Natural killer cell (primary cell): Measurements from ENCODE around the gene TACR3. TPM values are rescaled to one million over a fixed set of nuclear protein-coding genes. Genes with fewer than 3 reads are reported as not detected.
"Not testable (repeated sequence)": the region's sequence is repeated elsewhere in the genome, so short reads cannot be mapped to it uniquely, and the experiment has no call there.

ENCODE experiments used
- ATAC-seq, 3 donors: fragments of 150-1000 bp in 2 of 3; fragments of 200-7000 bp in 1 of 3; cut with Tn5 transposase; 1 replicate in 1 of 3; 2 replicates in 2 of 3; pipeline ENCODE4 v1.10.0; 2021; ENCODE audit warnings: mild to moderate bottlenecking in 2 of 3, moderate library complexity in 2 of 3
- DNase-seq, 2 donors: peaks; one replicate each; pipeline versions ENCODE4 v3.0.0 to v3.0.0-alpha.2; 2013 to 2021; ENCODE audit warnings: mixed read lengths in 1 of 2
- H3K27ac ChIP-seq: one replicate; pipeline ENCODE4 v1.5.1; 2013; ENCODE audit warnings: mild to moderate bottlenecking, low read length
- H3K27me3 ChIP-seq: one replicate; pipeline ENCODE4 v1.6.1; 2013; ENCODE audit warnings: low read length; ENCODE audit not compliant: control insufficient read depth, insufficient read depth
- H3K36me3 ChIP-seq: one replicate; pipeline ENCODE4 v1.6.1; 2013; ENCODE audit warnings: low read length; ENCODE audit not compliant: control insufficient read depth, insufficient read depth
- H3K4me1 ChIP-seq: one replicate; pipeline ENCODE4 v1.6.1; 2013; ENCODE audit warnings: low read length; ENCODE audit not compliant: control insufficient read depth, insufficient read depth
- H3K4me3 ChIP-seq: one replicate; pipeline ENCODE4 v1.5.1; 2013; ENCODE audit warnings: low read length
- H3K9me3 ChIP-seq: one replicate; pipeline ENCODE4 v1.6.1; 2013; ENCODE audit warnings: low read length; ENCODE audit not compliant: control insufficient read depth, insufficient read depth
- H3K27ac Mint-ChIP-seq, 2 donors: one replicate each; pipeline ENCODE4 v1.8.0; 2022; ENCODE audit warnings: mild to moderate bottlenecking in 2 of 2, mixed read lengths in 2 of 2, moderate library complexity in 1 of 2
- H3K27me3 Mint-ChIP-seq, 2 donors: one replicate each; pipeline ENCODE4 v1.8.0; 2022; ENCODE audit warnings: low read depth in 2 of 2, mixed read lengths in 2 of 2
- H3K36me3 Mint-ChIP-seq: one replicate; pipeline ENCODE4 v1.8.0; 2022; ENCODE audit warnings: mixed read lengths
- H3K4me1 Mint-ChIP-seq, 2 donors: one replicate each; pipeline ENCODE4 v1.8.0; 2022; ENCODE audit warnings: mixed read lengths in 2 of 2
- H3K4me3 Mint-ChIP-seq: one replicate; pipeline ENCODE4 v1.8.0; 2022; ENCODE audit warnings: mild to moderate bottlenecking, moderate library complexity, mixed read lengths
- H3K9me3 Mint-ChIP-seq, 2 donors: one replicate each; pipeline ENCODE4 v1.8.0; 2022; ENCODE audit warnings: mixed read lengths in 2 of 2
- WGBS: methylation state at CpG from one replicate; pipeline ENCODE4 v1.1.7; 2013; ENCODE audit warnings: missing lambda C conversion rate; ENCODE audit not compliant: insufficient coverage; 5-methylcytosine and 5-hydroxymethylcytosine counted together
- intact Hi-C: fragments of 100-400 bp; cut with micrococcal nuclease; formaldehyde crosslinking; loops from one replicate; pipeline ENCODE4 v1.14.2; 2022
- total RNA-seq, 4 donors: library from RNA; stranded (reverse); fragments of 120-200 nt in 1 of 4; gene quantifications; one replicate each; pipeline versions ENCODE4 v1.2.3 to v1.2.4, GENCODE V29; 2013 to 2022
- TF ChIP-seq, protein P1 (sequence below): fragments of 200-600 bp; IDR thresholded peaks from one replicate; pipeline ENCODE4 v1.8.0; 2022; ENCODE audit warnings: antibody characterized with exemption

Gene TACR3
- total RNA-seq, 3 donors from 2014 or later (not counting 1 experiment from before 2014, with no cell fraction given) = not detected

DNA sequence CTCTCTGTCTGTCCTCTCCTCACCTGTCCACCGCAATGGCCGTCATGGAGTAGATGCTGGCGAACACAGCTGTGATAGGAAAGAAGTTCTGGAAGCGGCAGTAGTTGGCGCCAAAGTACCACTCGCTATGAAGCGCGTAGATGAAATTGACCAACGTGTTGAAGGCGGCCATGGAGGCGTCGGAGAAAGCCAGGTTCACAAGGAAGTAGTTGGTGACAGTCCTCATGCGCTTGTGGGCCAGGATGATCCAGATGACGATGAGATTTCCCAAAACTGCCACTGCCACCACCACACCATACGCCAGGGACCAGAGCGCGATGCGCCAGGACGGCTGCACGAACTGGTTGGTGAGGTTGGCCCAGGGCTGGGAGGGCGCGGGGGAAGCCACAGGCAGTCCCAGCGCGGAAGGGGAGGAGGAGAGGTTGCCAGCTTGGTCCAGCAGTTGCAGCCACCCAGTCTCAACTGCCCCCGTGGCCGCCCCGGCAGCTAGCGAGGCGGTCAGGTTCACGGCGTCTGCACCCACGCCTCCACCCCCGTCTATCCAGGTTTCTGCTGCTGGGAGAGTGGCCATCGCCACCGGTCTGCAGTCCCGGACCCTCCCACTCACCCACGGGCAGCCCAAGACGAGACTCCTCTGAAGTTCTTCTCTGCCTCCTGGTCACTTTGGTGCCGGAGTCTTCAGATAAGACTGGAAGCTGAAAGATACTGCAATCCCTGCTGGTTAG lies 518 bp downstream of the TACR3 start:
- H3K4me3 ChIP-seq = no peak overlapping the region

DNA sequence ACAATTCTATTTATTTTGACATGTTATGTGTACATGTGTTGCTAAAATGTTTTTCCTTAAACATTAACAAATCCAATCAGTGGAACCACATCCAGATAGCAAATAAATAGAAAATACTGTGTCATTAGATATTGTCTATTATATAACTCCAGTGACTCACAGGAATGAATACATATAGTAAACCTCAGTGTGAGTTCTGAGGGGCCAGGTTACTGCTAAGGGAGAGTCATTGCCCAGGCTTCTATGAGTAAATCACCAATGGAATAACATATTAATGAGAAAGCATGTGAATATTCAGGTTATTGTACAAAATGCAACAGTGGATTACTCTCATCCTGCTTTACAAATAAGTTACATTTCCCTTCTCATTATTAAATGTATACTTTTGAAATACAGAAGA lies 27.2 kb downstream of the TACR3 start:
- H3K4me1 ChIP-seq = no peaks in the 10 kb centered on the region
- H3K4me3 ChIP-seq = no peak overlapping the region
- no peaks in the 10 kb centered on the region for H3K36me3 ChIP-seq
- Mint-ChIP-seq H3K27ac (no peak overlapping the region), H3K9me3 (peaks cover 8 to 11% of the 10 kb centered on the region in 2 donors), H3K4me1 (no peaks in the 10 kb centered on the region), H3K36me3 (peaks cover 8% of the 10 kb centered on the region), H3K27me3 (no peaks in the 10 kb centered on the region), H3K4me3 (no peak overlapping the region)
- no peaks in the 10 kb centered on the region for H3K27me3 ChIP-seq
- no peaks in the 10 kb centered on the region for H3K9me3 ChIP-seq
- TF ChIP-seq, protein P1, sequence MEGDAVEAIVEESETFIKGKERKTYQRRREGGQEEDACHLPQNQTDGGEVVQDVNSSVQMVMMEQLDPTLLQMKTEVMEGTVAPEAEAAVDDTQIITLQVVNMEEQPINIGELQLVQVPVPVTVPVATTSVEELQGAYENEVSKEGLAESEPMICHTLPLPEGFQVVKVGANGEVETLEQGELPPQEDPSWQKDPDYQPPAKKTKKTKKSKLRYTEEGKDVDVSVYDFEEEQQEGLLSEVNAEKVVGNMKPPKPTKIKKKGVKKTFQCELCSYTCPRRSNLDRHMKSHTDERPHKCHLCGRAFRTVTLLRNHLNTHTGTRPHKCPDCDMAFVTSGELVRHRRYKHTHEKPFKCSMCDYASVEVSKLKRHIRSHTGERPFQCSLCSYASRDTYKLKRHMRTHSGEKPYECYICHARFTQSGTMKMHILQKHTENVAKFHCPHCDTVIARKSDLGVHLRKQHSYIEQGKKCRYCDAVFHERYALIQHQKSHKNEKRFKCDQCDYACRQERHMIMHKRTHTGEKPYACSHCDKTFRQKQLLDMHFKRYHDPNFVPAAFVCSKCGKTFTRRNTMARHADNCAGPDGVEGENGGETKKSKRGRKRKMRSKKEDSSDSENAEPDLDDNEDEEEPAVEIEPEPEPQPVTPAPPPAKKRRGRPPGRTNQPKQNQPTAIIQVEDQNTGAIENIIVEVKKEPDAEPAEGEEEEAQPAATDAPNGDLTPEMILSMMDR = no peak
- H3K27ac ChIP-seq = no peak overlapping the region
- no peak for DNase-seq
- no peak for ATAC-seq
- intact Hi-C loops = no loop called here

More for the DNA sequence above, 518 bp downstream of the TACR3 start:
- ATAC-seq (no peak), DNase-seq (no peak)
- intact Hi-C loops = no loop called here
- no peaks in the 10 kb centered on the region for H3K4me1 ChIP-seq
- TF ChIP-seq, protein P1 = no peak
- WGBS = 12% methylated on average over 38 of the region's 39 CpGs
- no peak overlapping the region for H3K27ac ChIP-seq
- no peaks in the 10 kb centered on the region for H3K27me3 ChIP-seq
- Mint-ChIP-seq H3K9me3 (peaks cover 10 to 11% of the 10 kb centered on the region in 2 donors), H3K4me3 (no peak overlapping the region), H3K36me3 (peaks cover 13% of the 10 kb centered on the region), H3K4me1 (no peaks in the 10 kb centered on the region), H3K27ac (no peak overlapping the region), H3K27me3 (no peaks in the 10 kb centered on the region)
- H3K36me3 ChIP-seq = no peaks in the 10 kb centered on the region
- H3K9me3 ChIP-seq = no peaks in the 10 kb centered on the region

DNA sequence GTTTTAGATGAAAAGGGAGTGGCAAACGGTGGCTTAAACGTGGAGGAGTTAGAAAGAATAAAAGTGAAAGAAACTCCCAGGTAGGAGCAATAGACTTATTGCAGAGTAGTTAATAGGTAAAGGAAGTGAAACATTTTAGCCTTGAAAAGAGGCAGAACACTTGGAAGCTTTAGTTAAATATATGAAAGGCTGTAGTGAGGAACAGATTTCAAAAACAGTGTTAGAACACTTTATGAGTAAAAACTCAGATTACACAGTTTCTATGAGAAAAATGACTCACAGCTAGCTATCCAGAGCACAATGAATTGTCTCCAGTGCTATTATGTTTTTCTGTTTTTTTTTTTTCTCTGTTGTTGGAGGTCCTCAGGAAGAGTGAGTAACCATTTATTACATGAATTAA lies 45.8 kb downstream of the TACR3 start:
- Mint-ChIP-seq H3K27ac (no peak overlapping the region), H3K36me3 (no peaks in the 10 kb centered on the region), H3K4me3 (no peak overlapping the region), H3K9me3 (peaks cover 12 to 13% of the 10 kb centered on the region in 2 donors), H3K4me1 (no peaks in the 10 kb centered on the region), H3K27me3 (no peaks in the 10 kb centered on the region)
- Histone ChIP-seq H3K27ac (no peak overlapping the region), H3K36me3 (no peaks in the 10 kb centered on the region), H3K27me3 (no peaks in the 10 kb centered on the region), H3K9me3 (no peaks in the 10 kb centered on the region), H3K4me3 (no peak overlapping the region), H3K4me1 (no peaks in the 10 kb centered on the region)
- ATAC-seq (no peak), DNase-seq (no peak)
- WGBS = 81% methylated on average over 2 of the region's 2 CpGs
- intact Hi-C loops = no loop called here
- TF ChIP-seq, protein P1 = no peak

GRCh38 chr4:103666764-103667163 lies 53.0 kb downstream of the TACR3 start:
- H3K27ac ChIP-seq, H3K36me3 ChIP-seq, H3K4me3 Mint-ChIP-seq, H3K27ac Mint-ChIP-seq, H3K9me3 ChIP-seq, H3K4me1 ChIP-seq, H3K27me3 ChIP-seq, H3K4me1 Mint-ChIP-seq, ATAC-seq, H3K36me3 Mint-ChIP-seq, H3K4me3 ChIP-seq, DNase-seq, intact Hi-C loops, H3K27me3 Mint-ChIP-seq: not testable (repeated sequence)
- peaks cover 10 to 22% of the 10 kb centered on the region in 2 donors for H3K9me3 Mint-ChIP-seq
